Midbrain (tissue), 1 donor: Measurements from ENCODE around the gene ATP5PD.

ENCODE experiments used
- DNase-seq: peaks from one replicate; lab custom pipeline; 2025; lab: John Stamatoyannopoulos, UW

The ATP5PD gene

GRCh38 chr17:74994440-74994839 is 52.3 kb downstream of the ATP5PD start:
- DNase-seq: no peak

- no peak for DNase-seq
Measured at GRCh38 chr17:74992223-74992622, 54.5 kb downstream of the ATP5PD start.

GRCh38 chr17:74990581-74991105 is 56.1 kb downstream of the ATP5PD start:
- DNase-seq: no peak
